ENCODE results near the gene TUBA1C.

TUBA1C gene

GRCh38 chr12:49264873-49265792 is at the start of gene TUBA1C:
Gene TUBA1C (plus strand): TSS chr12:49265082. CDS start chr12:49265182, 100 bp downstream.
- peak; percentile 63 to 79 for DNase-seq (ENCODE audit: extremely low read depth in 1 of 2, low read depth in 1 of 2)

GRCh38 chr12:49219417-49220026 is 45.4 kb upstream of the TUBA1C start:
- DNase-seq (ENCODE audit: extremely low read depth in 1 of 2, low read depth in 1 of 2) = no peak

GRCh38 chr12:49220972-49221371 is 43.9 kb upstream of the TUBA1C start:
- no peak for DNase-seq (ENCODE audit: extremely low read depth in 1 of 2, low read depth in 1 of 2)

- DNase-seq (ENCODE audit: extremely low read depth in 1 of 2, low read depth in 1 of 2) = no peak
Observed at GRCh38 chr12:49223122-49223521, 41.8 kb upstream of the TUBA1C start.

GRCh38 chr12:49223590-49224369 is 41.1 kb upstream of the TUBA1C start:
- DNase-seq (ENCODE audit: extremely low read depth in 1 of 2, low read depth in 1 of 2) = no peak

- no peak for DNase-seq (ENCODE audit: extremely low read depth in 1 of 2, low read depth in 1 of 2)
Observed at GRCh38 chr12:49225576-49226166, 39.2 kb upstream of the TUBA1C start.

GRCh38 chr12:49227713-49228112 is 37.2 kb upstream of the TUBA1C start:
- DNase-seq (ENCODE audit: extremely low read depth in 1 of 2, low read depth in 1 of 2) = no peak

GRCh38 chr12:49228653-49229052 is 36.2 kb upstream of the TUBA1C start:
- no peak for DNase-seq (ENCODE audit: extremely low read depth in 1 of 2, low read depth in 1 of 2)

GRCh38 chr12:49230176-49230804 is 34.6 kb upstream of the TUBA1C start:
- DNase-seq (ENCODE audit: extremely low read depth in 1 of 2, low read depth in 1 of 2) = no peak

- DNase-seq (ENCODE audit: extremely low read depth in 1 of 2, low read depth in 1 of 2) = no peak
Observed at GRCh38 chr12:49230805-49231194, 34.1 kb upstream of the TUBA1C start.

GRCh38 chr12:49231878-49232655 is 32.8 kb upstream of the TUBA1C start:
- no peak for DNase-seq (ENCODE audit: extremely low read depth in 1 of 2, low read depth in 1 of 2)

GRCh38 chr12:49232940-49233841 is 31.7 kb upstream of the TUBA1C start:
- no peak for DNase-seq (ENCODE audit: extremely low read depth in 1 of 2, low read depth in 1 of 2)

GRCh38 chr12:49233842-49234526 is 30.9 kb upstream of the TUBA1C start:
- no peak for DNase-seq (ENCODE audit: extremely low read depth in 1 of 2, low read depth in 1 of 2)

- no peak for DNase-seq (ENCODE audit: extremely low read depth in 1 of 2, low read depth in 1 of 2)
Observed at GRCh38 chr12:49236423-49236822, 28.5 kb upstream of the TUBA1C start.

GRCh38 chr12:49243631-49244030 is 21.3 kb upstream of the TUBA1C start:
- no peak for DNase-seq (ENCODE audit: extremely low read depth in 1 of 2, low read depth in 1 of 2)

GRCh38 chr12:49244176-49244575 is 20.7 kb upstream of the TUBA1C start:
- DNase-seq (ENCODE audit: extremely low read depth in 1 of 2, low read depth in 1 of 2) = no peak

- DNase-seq (ENCODE audit: extremely low read depth in 1 of 2, low read depth in 1 of 2) = no peak
Observed at GRCh38 chr12:49251357-49251756, 13.5 kb upstream of the TUBA1C start.

GRCh38 chr12:49253033-49253623 is 11.8 kb upstream of the TUBA1C start:
- no peak for DNase-seq (ENCODE audit: extremely low read depth in 1 of 2, low read depth in 1 of 2)

All from activated CD8-positive, alpha-beta memory T cell treated with anti-CD3 and anti-CD28 coated beads for 1 hour (primary cell).